Neural crest cell (in vitro differentiated cells): ENCODE data around the gene CREBRF. TPM values are rescaled to one million over a fixed set of nuclear protein-coding genes. Genes with fewer than 3 reads are reported as not detected.
"Not testable (repeated sequence)": the region's sequence is repeated elsewhere in the genome, so short reads cannot be mapped to it uniquely, and the experiment has no call there.

Source experiments
- DNase-seq: peaks from one replicate; pipeline ENCODE4 v3.0.0; 2021; ENCODE audit warnings: low read depth, mixed read lengths, low spot score
- H3K27ac Mint-ChIP-seq: one replicate; pipeline ENCODE4 v1.8.0; 2021; ENCODE audit warnings: mild to moderate bottlenecking, mixed read lengths; ENCODE audit not compliant: unreplicated experiment
- H3K27me3 Mint-ChIP-seq: 2 replicates; pipeline ENCODE4 v1.8.0; 2021; ENCODE audit warnings: low read depth, mild to moderate bottlenecking, mixed read lengths
- H3K36me3 Mint-ChIP-seq: 2 replicates; pipeline ENCODE4 v1.8.0; 2021; ENCODE audit warnings: low read depth, mild to moderate bottlenecking, mixed read lengths
- H3K4me1 Mint-ChIP-seq: 2 replicates; pipeline ENCODE4 v1.8.0; 2021; ENCODE audit warnings: mixed read lengths
- H3K4me3 Mint-ChIP-seq: one replicate; pipeline ENCODE4 v1.8.0; 2021; ENCODE audit warnings: mild to moderate bottlenecking, mixed read lengths
- H3K9me3 Mint-ChIP-seq: 2 replicates; pipeline ENCODE4 v1.8.0; 2021; ENCODE audit warnings: mixed read lengths
- CTCF ChIP-seq: fragments of 200-600 bp; sonication (generic); conservative IDR thresholded peaks from 2 replicates; pipeline ENCODE4 v1.5.0; 2021; ENCODE audit warnings: antibody characterized with exemption, mild to moderate bottlenecking
- total RNA-seq: library from RNA; stranded (reverse); gene quantifications from 2 replicates; pipeline ENCODE4 v1.2.1, GENCODE V29; 2021

CREBRF gene
- total RNA-seq, 1 donor from 2014 or later = 5.2 TPM

DNA sequence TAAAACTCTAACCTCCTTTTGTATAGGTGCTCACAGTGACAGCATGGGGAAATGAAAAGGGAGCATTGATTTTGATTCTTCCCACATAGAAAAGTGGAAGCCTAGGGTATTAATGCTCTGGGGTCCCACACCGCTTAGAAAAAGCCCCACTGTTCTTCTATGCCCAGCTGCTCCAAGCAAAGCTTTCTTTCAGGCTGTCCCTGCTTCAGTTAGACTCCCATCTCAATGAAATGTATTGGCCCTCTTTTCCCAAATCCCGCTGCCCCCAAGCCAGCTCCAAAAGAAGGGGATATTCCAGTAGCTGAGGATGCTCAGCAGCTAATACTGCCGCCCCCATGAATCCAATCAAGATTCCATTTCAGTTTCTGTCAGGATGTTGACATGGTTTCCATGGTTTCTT is 17.0 kb upstream of the CREBRF start:
- H3K4me1 Mint-ChIP-seq = peaks cover 13% of the 10 kb centered on the region
- no peaks in the 10 kb centered on the region for H3K27me3 Mint-ChIP-seq
- no peak for TF ChIP-seq CTCF

GRCh38 chr5:173039964-173040363 is 16.2 kb upstream of the CREBRF start:
- no peak for TF ChIP-seq CTCF
- Mint-ChIP-seq H3K27ac (no peak overlapping the region), H3K4me3 (no peak overlapping the region), H3K27me3 (no peaks in the 10 kb centered on the region), H3K4me1 (peaks cover 13% of the 10 kb centered on the region), H3K36me3 (peaks cover 8% of the 10 kb centered on the region), H3K9me3 (no peaks in the 10 kb centered on the region)
- DNase-seq = no peak

More for the DNA sequence above, 17.0 kb upstream of the CREBRF start:
- DNase-seq = no peak
- H3K27ac Mint-ChIP-seq = no peak overlapping the region
- no peaks in the 10 kb centered on the region for H3K9me3 Mint-ChIP-seq
- no peak overlapping the region for H3K4me3 Mint-ChIP-seq
- peaks cover 8% of the 10 kb centered on the region for H3K36me3 Mint-ChIP-seq

- Mint-ChIP-seq H3K36me3 (peaks cover 8% of the 10 kb centered on the region), H3K27me3 (no peaks in the 10 kb centered on the region), H3K27ac (peak overlapping the region; percentile 81), H3K4me1 (peaks cover 13% of the 10 kb centered on the region), H3K9me3 (no peaks in the 10 kb centered on the region), H3K4me3 (no peak overlapping the region)
- no peak for TF ChIP-seq CTCF
- DNase-seq = no peak
Measured at GRCh38 chr5:173041881-173042762, 14.0 kb upstream of the CREBRF start.

GRCh38 chr5:173042763-173043107 is 13.4 kb upstream of the CREBRF start:
- no peak for TF ChIP-seq CTCF
- H3K4me1 Mint-ChIP-seq = peaks cover 13% of the 10 kb centered on the region
- H3K9me3 Mint-ChIP-seq = no peaks in the 10 kb centered on the region
- H3K27me3 Mint-ChIP-seq = peaks cover 2% of the 10 kb centered on the region
- peaks cover 8% of the 10 kb centered on the region for H3K36me3 Mint-ChIP-seq
- no peak overlapping the region for H3K4me3 Mint-ChIP-seq
- no peak overlapping the region for H3K27ac Mint-ChIP-seq
- DNase-seq = no peak

DNA sequence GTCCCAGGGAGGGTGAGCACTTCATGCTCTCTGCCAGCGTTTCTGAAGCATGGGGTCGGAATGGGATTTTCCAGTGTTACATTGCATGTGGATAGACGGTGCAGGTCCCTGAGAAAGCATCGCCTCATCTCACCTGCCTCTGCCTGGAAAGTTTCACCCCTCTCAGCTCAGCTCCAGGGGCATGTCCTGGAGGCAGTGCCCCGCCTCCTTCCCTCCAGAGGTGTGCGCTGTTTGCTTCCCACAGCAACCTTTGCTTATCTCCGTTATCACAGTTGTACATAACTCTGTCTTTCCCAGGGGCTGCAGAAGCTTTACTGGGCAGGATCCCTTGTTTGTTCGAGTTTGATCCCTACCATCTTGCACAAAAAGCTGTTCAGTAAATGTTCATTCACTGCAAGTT is 10.7 kb upstream of the CREBRF start:
- Mint-ChIP-seq H3K36me3 (peaks cover 2% of the 10 kb centered on the region), H3K27ac (no peak overlapping the region), H3K27me3 (peaks cover 13% of the 10 kb centered on the region), H3K4me3 (no peak overlapping the region), H3K9me3 (no peaks in the 10 kb centered on the region), H3K4me1 (no peaks in the 10 kb centered on the region)
- no peak for TF ChIP-seq CTCF
- DNase-seq = no peak

- H3K4me1 Mint-ChIP-seq = not testable (repeated sequence)
Measured at GRCh38 chr5:173047096-173047837, 8.9 kb upstream of the CREBRF start.

More at GRCh38 chr5:173047096-173047837, 8.9 kb upstream of the CREBRF start:
- H3K4me3 Mint-ChIP-seq, DNase-seq, H3K9me3 Mint-ChIP-seq, H3K36me3 Mint-ChIP-seq: not testable (repeated sequence)
- H3K27me3 Mint-ChIP-seq = peaks cover 26% of the 10 kb centered on the region
- peak overlapping the region; percentile 73 for H3K27ac Mint-ChIP-seq
